ENCODE results near the gene GP9.
"Not testable (repeated sequence)": the region's sequence is repeated elsewhere in the genome, so short reads cannot be mapped to it uniquely, and the experiment has no call there.

Gene GP9

GRCh38 chr3:129081503-129081902 is 20.9 kb downstream of the GP9 start:
- DNase-seq: no peak

- no peak for DNase-seq
These were observed 21.4 kb downstream of the GP9 start for GRCh38 chr3:129082026-129082425.

GRCh38 chr3:129084501-129084900 is 23.9 kb downstream of the GP9 start:
- DNase-seq: no peak

- DNase-seq: no peak
These were observed 24.7 kb downstream of the GP9 start for GRCh38 chr3:129085165-129085715.

- no peak for DNase-seq
These were observed 25.2 kb downstream of the GP9 start for GRCh38 chr3:129085818-129086217.

- no peak for DNase-seq
These were observed 26.6 kb downstream of the GP9 start for GRCh38 chr3:129087138-129087702.

- not testable (repeated sequence) for DNase-seq
These were observed 27.3 kb downstream of the GP9 start for GRCh38 chr3:129087904-129088303.

- not testable (repeated sequence) for DNase-seq
These were observed 27.7 kb downstream of the GP9 start for GRCh38 chr3:129088312-129088711.

- DNase-seq: no peak
These were observed 34.7 kb downstream of the GP9 start for GRCh38 chr3:129095285-129095684.

- no peak for DNase-seq
These were observed 39.7 kb downstream of the GP9 start for GRCh38 chr3:129100274-129100673.

GRCh38 chr3:129101370-129102138 is 41.0 kb downstream of the GP9 start:
- DNase-seq: no peak

GRCh38 chr3:129103296-129103695 is 42.7 kb downstream of the GP9 start:
- DNase-seq: no peak

GRCh38 chr3:129104051-129104450 is 43.5 kb downstream of the GP9 start:
- no peak for DNase-seq

- no peak for DNase-seq
These were observed 44.0 kb downstream of the GP9 start for GRCh38 chr3:129104498-129105079.

- no peak for DNase-seq
These were observed 45.3 kb downstream of the GP9 start for GRCh38 chr3:129105862-129106261.

GRCh38 chr3:129106320-129106719 is 45.7 kb downstream of the GP9 start:
- DNase-seq: no peak

GRCh38 chr3:129106866-129107565 is 46.4 kb downstream of the GP9 start:
- DNase-seq: no peak

GRCh38 chr3:129107793-129108192 is 47.2 kb downstream of the GP9 start:
- no peak for DNase-seq

- not testable (repeated sequence) for DNase-seq
These were observed 50.6 kb downstream of the GP9 start for GRCh38 chr3:129111076-129111780.
